ENCODE results near the gene ZNF618.

Gene ZNF618

DNA sequence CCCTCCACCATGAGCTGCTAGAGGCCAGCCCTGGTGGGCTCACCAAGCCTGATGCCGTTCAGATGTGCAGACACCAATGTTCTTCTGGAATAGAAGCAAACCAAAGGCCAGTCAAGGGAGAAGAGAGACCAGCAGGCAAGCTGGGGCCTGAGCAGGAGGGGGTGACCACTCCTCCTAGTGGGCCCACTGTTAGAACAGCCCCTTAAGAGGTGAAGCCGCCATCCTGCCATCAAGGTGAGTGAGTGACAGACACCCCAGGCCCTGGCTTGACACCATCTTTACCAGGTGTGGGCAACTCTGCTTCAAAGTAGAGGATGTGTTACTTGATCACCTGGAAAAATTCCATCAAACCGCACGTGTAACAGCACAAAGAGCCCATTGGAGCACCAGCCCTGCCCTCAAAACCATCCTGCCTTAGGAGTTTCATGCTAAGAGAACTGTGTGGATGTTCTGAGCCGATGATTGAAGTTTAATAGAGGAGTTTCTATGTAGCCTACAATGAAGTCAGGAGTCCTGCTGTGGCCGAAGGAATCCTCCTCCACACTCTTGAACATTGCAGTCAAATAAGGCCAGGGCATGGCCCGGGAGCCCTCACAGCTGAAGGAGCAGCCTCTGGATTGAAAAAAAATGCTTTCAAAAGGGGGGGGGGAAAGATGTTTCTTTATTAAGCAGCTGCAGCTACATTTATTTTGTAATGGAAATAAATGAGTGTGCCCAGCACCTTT, 181.2 kb downstream of the ZNF618 start:
- Histone ChIP-seq H2AFZ (ENCODE audit: low read depth, low read length) (no peak overlapping the region), H4K20me1 (ENCODE audit: insufficient read depth, low read length) (no peaks in the 10 kb centered on the region), H3K27me3 (ENCODE audit: insufficient read depth, low read length, poor library complexity) (no peaks in the 10 kb centered on the region), H3K4me2 (ENCODE audit: insufficient read depth, low read length) (no peak overlapping the region), H3K36me3 (ENCODE audit: insufficient read depth, low read length) (no peaks in the 10 kb centered on the region), H3K4me3 (ENCODE audit: low read depth in 1 of 2, low read length in 2 of 2) (no peak overlapping the region), H3K9ac (ENCODE audit: low read depth, low read length) (no peak overlapping the region), H3K4me1 (ENCODE audit: insufficient read depth, low read length) (no peaks in the 10 kb centered on the region), H3K27ac (ENCODE audit: low read length) (no peak overlapping the region), H3K79me2 (ENCODE audit: insufficient read depth, low read length) (no peaks in the 10 kb centered on the region), H3K9me3 (ENCODE audit: insufficient read depth, low read length, severe bottlenecking) (no peaks in the 10 kb centered on the region)
- TF ChIP-seq, protein P1, sequence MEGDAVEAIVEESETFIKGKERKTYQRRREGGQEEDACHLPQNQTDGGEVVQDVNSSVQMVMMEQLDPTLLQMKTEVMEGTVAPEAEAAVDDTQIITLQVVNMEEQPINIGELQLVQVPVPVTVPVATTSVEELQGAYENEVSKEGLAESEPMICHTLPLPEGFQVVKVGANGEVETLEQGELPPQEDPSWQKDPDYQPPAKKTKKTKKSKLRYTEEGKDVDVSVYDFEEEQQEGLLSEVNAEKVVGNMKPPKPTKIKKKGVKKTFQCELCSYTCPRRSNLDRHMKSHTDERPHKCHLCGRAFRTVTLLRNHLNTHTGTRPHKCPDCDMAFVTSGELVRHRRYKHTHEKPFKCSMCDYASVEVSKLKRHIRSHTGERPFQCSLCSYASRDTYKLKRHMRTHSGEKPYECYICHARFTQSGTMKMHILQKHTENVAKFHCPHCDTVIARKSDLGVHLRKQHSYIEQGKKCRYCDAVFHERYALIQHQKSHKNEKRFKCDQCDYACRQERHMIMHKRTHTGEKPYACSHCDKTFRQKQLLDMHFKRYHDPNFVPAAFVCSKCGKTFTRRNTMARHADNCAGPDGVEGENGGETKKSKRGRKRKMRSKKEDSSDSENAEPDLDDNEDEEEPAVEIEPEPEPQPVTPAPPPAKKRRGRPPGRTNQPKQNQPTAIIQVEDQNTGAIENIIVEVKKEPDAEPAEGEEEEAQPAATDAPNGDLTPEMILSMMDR (IDR thresholded peaks at IDR 0.05; ENCODE audit: borderline replicate concordance, extremely low read depth, low read length, poor library complexity, severe bottlenecking), result no peak
- TF ChIP-seq EZH2 (IDR thresholded peaks at IDR 0.05; ENCODE audit: borderline replicate concordance, low read depth, low read length, severe bottlenecking), result no peak
- no peak for DNase-seq
- ATAC-seq (ENCODE audit: insufficient read depth, low read depth), result no peak

DNA sequence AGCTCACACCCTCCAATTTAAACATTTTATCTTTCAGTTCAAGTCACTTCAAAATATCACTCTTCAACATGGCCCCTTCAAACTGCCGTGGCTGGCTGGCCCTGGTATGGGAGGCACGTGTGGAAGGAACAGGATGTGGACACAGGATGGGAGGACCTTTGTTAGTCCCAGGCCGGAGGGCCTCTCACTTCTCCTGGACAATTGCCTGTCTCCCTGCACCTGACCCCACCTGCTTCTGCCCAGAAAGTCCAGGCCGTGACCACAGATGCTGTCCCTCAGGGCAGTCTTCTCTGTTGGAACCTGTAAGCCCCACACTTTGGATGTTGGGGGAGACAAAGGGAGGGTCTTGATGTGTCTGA, 182.6 kb downstream of the ZNF618 start:
- Histone ChIP-seq H4K20me1 (ENCODE audit: insufficient read depth, low read length) (no peaks in the 10 kb centered on the region), H3K4me2 (ENCODE audit: insufficient read depth, low read length) (no peak overlapping the region), H3K79me2 (ENCODE audit: insufficient read depth, low read length) (no peaks in the 10 kb centered on the region), H3K9ac (ENCODE audit: low read depth, low read length) (no peak overlapping the region), H3K27me3 (ENCODE audit: insufficient read depth, low read length, poor library complexity) (no peaks in the 10 kb centered on the region), H2AFZ (ENCODE audit: low read depth, low read length) (no peak overlapping the region), H3K4me3 (ENCODE audit: low read depth in 1 of 2, low read length in 2 of 2) (no peak overlapping the region), H3K36me3 (ENCODE audit: insufficient read depth, low read length) (no peaks in the 10 kb centered on the region), H3K4me1 (ENCODE audit: insufficient read depth, low read length) (no peaks in the 10 kb centered on the region), H3K27ac (ENCODE audit: low read length) (no peak overlapping the region), H3K9me3 (ENCODE audit: insufficient read depth, low read length, severe bottlenecking) (no peaks in the 10 kb centered on the region)
- DNase-seq (no peak), ATAC-seq (ENCODE audit: insufficient read depth, low read depth) (no peak)
- no peak for TF ChIP-seq EZH2 (IDR thresholded peaks at IDR 0.05; ENCODE audit: borderline replicate concordance, low read depth, low read length, severe bottlenecking)
- TF ChIP-seq, protein P1 (IDR thresholded peaks at IDR 0.05; ENCODE audit: borderline replicate concordance, extremely low read depth, low read length, poor library complexity, severe bottlenecking), result no peak

DNA sequence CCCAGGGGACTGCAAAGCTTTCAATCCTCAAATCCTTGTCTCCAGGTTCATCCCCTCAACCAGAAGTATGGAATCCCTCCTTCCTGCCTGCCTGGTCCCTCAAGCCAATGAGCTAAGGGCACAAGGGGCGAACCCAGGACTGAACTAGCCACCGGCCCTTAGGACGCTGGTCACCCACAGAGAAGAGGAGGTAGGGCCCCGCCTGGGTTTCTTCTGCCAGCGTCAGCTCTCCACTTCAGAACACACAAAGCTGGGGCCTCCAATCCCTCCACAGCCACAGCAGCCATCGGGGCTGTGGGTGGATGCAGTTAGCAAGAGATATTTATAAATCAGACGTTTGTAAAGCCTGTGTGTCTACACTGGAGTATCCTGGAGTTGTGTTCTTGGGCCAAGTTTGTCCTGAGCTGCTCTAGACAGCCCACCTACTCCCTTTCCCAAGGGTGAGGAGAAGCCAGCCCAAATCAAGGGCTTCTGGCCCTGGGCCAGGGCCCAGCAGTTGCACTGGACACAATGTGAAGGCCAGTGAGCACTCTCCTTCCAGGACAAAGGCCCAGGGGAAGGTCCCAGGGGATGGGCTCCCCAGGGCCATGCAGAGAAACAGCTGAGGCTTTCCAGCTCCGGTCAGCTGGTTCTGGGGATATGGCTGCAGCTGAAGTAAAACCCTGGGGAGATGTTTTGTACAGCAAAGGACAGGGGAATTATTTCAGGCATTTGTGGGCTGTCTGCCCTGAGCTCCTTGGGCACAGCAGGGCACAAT, 183.1 kb downstream of the ZNF618 start:
- H3K4me2 ChIP-seq (ENCODE audit: insufficient read depth, low read length), result no peak overlapping the region
- no peak overlapping the region for H3K27ac ChIP-seq (ENCODE audit: low read length)
- H3K36me3 ChIP-seq (ENCODE audit: insufficient read depth, low read length), result no peaks in the 10 kb centered on the region
- no peak overlapping the region for H3K4me3 ChIP-seq (ENCODE audit: low read depth in 1 of 2, low read length in 2 of 2)
- DNase-seq (no peak), ATAC-seq (ENCODE audit: insufficient read depth, low read depth) (no peak)
- H3K79me2 ChIP-seq (ENCODE audit: insufficient read depth, low read length), result no peaks in the 10 kb centered on the region
- TF ChIP-seq, protein P1 (IDR thresholded peaks at IDR 0.05; ENCODE audit: borderline replicate concordance, extremely low read depth, low read length, poor library complexity, severe bottlenecking), result no peak
- TF ChIP-seq EZH2 (IDR thresholded peaks at IDR 0.05; ENCODE audit: borderline replicate concordance, low read depth, low read length, severe bottlenecking), result no peak
- no peak overlapping the region for H2AFZ ChIP-seq (ENCODE audit: low read depth, low read length)
- H3K9ac ChIP-seq (ENCODE audit: low read depth, low read length), result no peak overlapping the region
- H3K4me1 ChIP-seq (ENCODE audit: insufficient read depth, low read length), result no peaks in the 10 kb centered on the region
- no peaks in the 10 kb centered on the region for H3K9me3 ChIP-seq (ENCODE audit: insufficient read depth, low read length, severe bottlenecking)
- H4K20me1 ChIP-seq (ENCODE audit: insufficient read depth, low read length), result no peaks in the 10 kb centered on the region
- no peaks in the 10 kb centered on the region for H3K27me3 ChIP-seq (ENCODE audit: insufficient read depth, low read length, poor library complexity)
